Neural crest cell (in vitro differentiated cells): ENCODE results near the gene KCNMA1. TPM values are rescaled to one million over a fixed set of nuclear protein-coding genes. Genes with fewer than 3 reads are reported as not detected.

Source experiments
- DNase-seq: peaks from one replicate; pipeline ENCODE4 v3.0.0; 2021; ENCODE audit warnings: low read depth, mixed read lengths, low spot score
- H3K27ac Mint-ChIP-seq: one replicate; pipeline ENCODE4 v1.8.0; 2021; ENCODE audit warnings: mild to moderate bottlenecking, mixed read lengths; ENCODE audit not compliant: unreplicated experiment
- H3K27me3 Mint-ChIP-seq: 2 replicates; pipeline ENCODE4 v1.8.0; 2021; ENCODE audit warnings: low read depth, mild to moderate bottlenecking, mixed read lengths
- H3K36me3 Mint-ChIP-seq: 2 replicates; pipeline ENCODE4 v1.8.0; 2021; ENCODE audit warnings: low read depth, mild to moderate bottlenecking, mixed read lengths
- H3K4me1 Mint-ChIP-seq: 2 replicates; pipeline ENCODE4 v1.8.0; 2021; ENCODE audit warnings: mixed read lengths
- H3K4me3 Mint-ChIP-seq: one replicate; pipeline ENCODE4 v1.8.0; 2021; ENCODE audit warnings: mild to moderate bottlenecking, mixed read lengths
- H3K9me3 Mint-ChIP-seq: 2 replicates; pipeline ENCODE4 v1.8.0; 2021; ENCODE audit warnings: mixed read lengths
- CTCF ChIP-seq: fragments of 200-600 bp; sonication (generic); conservative IDR thresholded peaks from 2 replicates; pipeline ENCODE4 v1.5.0; 2021; ENCODE audit warnings: antibody characterized with exemption, mild to moderate bottlenecking
- total RNA-seq: library from RNA; stranded (reverse); gene quantifications from 2 replicates; pipeline ENCODE4 v1.2.1, GENCODE V29; 2021

The KCNMA1 gene
- total RNA-seq, 1 donor from 2014 or later: 1.7 TPM

GRCh38 chr10:77075926-77076325 is 561.7 kb downstream of the KCNMA1 start:
- H3K27me3 Mint-ChIP-seq: no peaks in the 10 kb centered on the region
- H3K36me3 Mint-ChIP-seq: no peaks in the 10 kb centered on the region
- DNase-seq: no peak
- no peak overlapping the region for H3K4me3 Mint-ChIP-seq
- TF ChIP-seq CTCF: no peak
- peaks cover 23% of the 10 kb centered on the region for H3K4me1 Mint-ChIP-seq
- no peak overlapping the region for H3K27ac Mint-ChIP-seq
- H3K9me3 Mint-ChIP-seq: no peaks in the 10 kb centered on the region

- peaks cover 12% of the 10 kb centered on the region for H3K4me1 Mint-ChIP-seq
- no peaks in the 10 kb centered on the region for H3K27me3 Mint-ChIP-seq
- no peaks in the 10 kb centered on the region for H3K9me3 Mint-ChIP-seq
- no peak overlapping the region for H3K4me3 Mint-ChIP-seq
- no peaks in the 10 kb centered on the region for H3K36me3 Mint-ChIP-seq
- no peak for TF ChIP-seq CTCF
- no peak overlapping the region for H3K27ac Mint-ChIP-seq
- no peak for DNase-seq
These were observed 563.4 kb downstream of the KCNMA1 start for GRCh38 chr10:77074104-77074624.

GRCh38 chr10:77073663-77073960 is 564.0 kb downstream of the KCNMA1 start:
- Mint-ChIP-seq H3K4me1 (peaks cover 12% of the 10 kb centered on the region), H3K9me3 (no peaks in the 10 kb centered on the region), H3K4me3 (no peak overlapping the region), H3K27me3 (no peaks in the 10 kb centered on the region), H3K27ac (no peak overlapping the region), H3K36me3 (no peaks in the 10 kb centered on the region)
- no peak for TF ChIP-seq CTCF
- DNase-seq: no peak

GRCh38 chr10:77072836-77073662 is 564.6 kb downstream of the KCNMA1 start:
- Mint-ChIP-seq H3K27ac (no peak overlapping the region), H3K36me3 (no peaks in the 10 kb centered on the region)

GRCh38 chr10:77072361-77072835 is 565.2 kb downstream of the KCNMA1 start:
- DNase-seq: no peak
- H3K4me3 Mint-ChIP-seq: no peak overlapping the region
- TF ChIP-seq CTCF: no peak
- no peaks in the 10 kb centered on the region for H3K9me3 Mint-ChIP-seq
- H3K27me3 Mint-ChIP-seq: no peaks in the 10 kb centered on the region
- no peaks in the 10 kb centered on the region for H3K36me3 Mint-ChIP-seq
- peaks cover 12% of the 10 kb centered on the region for H3K4me1 Mint-ChIP-seq
- H3K27ac Mint-ChIP-seq: peak overlapping the region; percentile 59

More at GRCh38 chr10:77072836-77073662, 564.6 kb downstream of the KCNMA1 start:
- TF ChIP-seq CTCF: no peak
- H3K9me3 Mint-ChIP-seq: no peaks in the 10 kb centered on the region
- H3K4me1 Mint-ChIP-seq: peaks cover 12% of the 10 kb centered on the region
- no peak overlapping the region for H3K4me3 Mint-ChIP-seq
- no peak for DNase-seq
- H3K27me3 Mint-ChIP-seq: no peaks in the 10 kb centered on the region
